Mesodermal cell (in vitro differentiated cells): ENCODE results near the gene TLE1.

ENCODE experiments used
- H3K27ac ChIP-seq: 2 replicates; pipeline ENCODE4 v1.7.0; 2013; ENCODE audit warnings: mild to moderate bottlenecking, low read depth, low read length, moderate library complexity; ENCODE audit not compliant: severe bottlenecking
- H3K36me3 ChIP-seq: 2 replicates; pipeline ENCODE4 v1.7.1; 2013; ENCODE audit warnings: mild to moderate bottlenecking, low read length, moderate library complexity; ENCODE audit not compliant: control insufficient read depth, insufficient read depth
- H3K4me1 ChIP-seq: one replicate; pipeline ENCODE4 v1.7.1; 2013; ENCODE audit warnings: mild to moderate bottlenecking, low read length; ENCODE audit not compliant: insufficient read depth, control insufficient read depth, poor library complexity, severe bottlenecking
- H3K4me3 ChIP-seq: 2 replicates; pipeline ENCODE4 v1.7.0; 2013; ENCODE audit warnings: low read length, control low read depth, mild to moderate bottlenecking; ENCODE audit not compliant: insufficient read depth, poor library complexity, severe bottlenecking; ENCODE audit errors: extremely low read depth
- H3K9me3 ChIP-seq: 2 replicates; pipeline ENCODE4 v1.7.1; 2013; ENCODE audit warnings: mild to moderate bottlenecking, low read length, moderate library complexity; ENCODE audit not compliant: control insufficient read depth
- WGBS, 2 experiments: methylation state at CpG; one replicate each; pipeline ENCODE4 v1.1.5; 2013; ENCODE audit warnings: missing lambda C conversion rate in 2 of 2; ENCODE audit not compliant: insufficient coverage in 2 of 2; 5-methylcytosine and 5-hydroxymethylcytosine counted together

The TLE1 gene

GRCh38 chr9:81560851-81561732, 128.3 kb downstream of the TLE1 start:
- peaks cover 43% of the 10 kb centered on the region for H3K4me1 ChIP-seq
- WGBS, 2 experiments: 86 to 90% methylated on average over 6 to 7 of the region's 13 CpGs

GRCh38 chr9:81559709-81560108, 129.6 kb downstream of the TLE1 start:
- Histone ChIP-seq H3K27ac (peak overlapping the region; percentile 84), H3K4me1 (peaks cover 40% of the 10 kb centered on the region), H3K4me3 (no peak overlapping the region), H3K9me3 (no peaks in the 10 kb centered on the region), H3K36me3 (no peaks in the 10 kb centered on the region)
- 32 to 56% methylated on average over 3 to 4 of the region's 4 CpGs for WGBS, 2 experiments

More at GRCh38 chr9:81560851-81561732, 128.3 kb downstream of the TLE1 start:
- no peak overlapping the region for H3K4me3 ChIP-seq
- no peak overlapping the region for H3K27ac ChIP-seq
- no peaks in the 10 kb centered on the region for H3K9me3 ChIP-seq
- no peaks in the 10 kb centered on the region for H3K36me3 ChIP-seq

DNA sequence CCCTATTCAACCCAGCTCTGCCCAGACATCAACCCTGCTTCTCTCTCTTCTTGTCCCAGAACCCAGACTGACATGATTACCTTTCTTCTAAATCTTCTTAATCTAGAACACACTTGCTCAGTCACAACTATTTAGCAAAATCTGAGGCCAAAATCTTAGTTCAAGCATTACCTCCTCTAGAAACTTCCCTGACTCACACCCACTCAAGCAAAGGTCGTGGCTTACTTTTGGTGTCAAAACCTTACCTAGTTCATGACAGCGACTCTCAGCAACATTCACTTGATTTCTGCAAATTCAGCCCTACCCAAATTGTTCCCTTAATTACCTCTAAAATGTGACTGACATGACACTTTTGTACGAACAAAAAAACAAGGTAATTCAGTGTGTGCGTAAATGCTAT, 130.2 kb downstream of the TLE1 start:
- no peak overlapping the region for H3K4me3 ChIP-seq
- peaks cover 40% of the 10 kb centered on the region for H3K4me1 ChIP-seq
- H3K27ac ChIP-seq: peak overlapping the region; percentile 84
- no peaks in the 10 kb centered on the region for H3K9me3 ChIP-seq
- H3K36me3 ChIP-seq: no peaks in the 10 kb centered on the region
- 100% methylated on average over 2 of the region's 4 CpGs for WGBS, 2 experiments

DNA sequence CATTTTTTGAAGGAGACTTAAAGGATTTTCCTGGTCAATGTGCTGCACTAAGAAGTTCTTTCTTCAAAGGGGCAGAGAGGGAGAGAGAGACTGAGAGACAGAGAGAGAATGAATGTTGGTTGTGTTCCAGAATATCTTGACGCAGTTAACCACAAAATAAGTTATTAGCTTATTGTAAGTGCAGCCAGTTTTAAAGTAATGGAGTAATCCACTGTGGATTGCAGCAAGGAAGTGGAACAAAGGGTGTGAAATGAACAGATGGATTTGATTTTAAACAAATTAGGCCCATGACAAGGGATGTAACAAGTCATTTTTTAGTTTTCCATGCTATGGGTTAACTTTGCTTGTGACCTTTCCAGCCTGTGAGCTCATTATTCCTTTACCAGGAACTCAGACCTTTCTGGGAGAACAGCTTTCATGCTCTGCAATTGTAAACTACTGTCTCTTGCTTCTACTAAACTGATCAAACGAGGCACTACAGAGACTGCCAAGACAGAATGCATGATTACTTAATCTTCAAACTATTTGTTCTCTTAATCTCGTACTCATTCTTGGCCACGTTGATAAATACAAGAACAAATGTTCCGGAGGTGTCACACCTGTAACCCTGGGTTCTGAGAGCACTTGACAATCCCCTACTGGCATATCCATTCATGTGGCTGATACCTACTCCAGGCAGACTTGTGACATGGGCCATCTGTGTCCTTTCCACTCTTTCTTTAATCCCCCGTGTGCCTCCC, 131.1 kb downstream of the TLE1 start:
- Histone ChIP-seq H3K9me3 (no peaks in the 10 kb centered on the region), H3K4me3 (no peak overlapping the region), H3K36me3 (no peaks in the 10 kb centered on the region), H3K4me1 (peaks cover 40% of the 10 kb centered on the region), H3K27ac (no peak overlapping the region)
- 82 to 90% methylated on average over 6 of the region's 6 CpGs for WGBS, 2 experiments

DNA sequence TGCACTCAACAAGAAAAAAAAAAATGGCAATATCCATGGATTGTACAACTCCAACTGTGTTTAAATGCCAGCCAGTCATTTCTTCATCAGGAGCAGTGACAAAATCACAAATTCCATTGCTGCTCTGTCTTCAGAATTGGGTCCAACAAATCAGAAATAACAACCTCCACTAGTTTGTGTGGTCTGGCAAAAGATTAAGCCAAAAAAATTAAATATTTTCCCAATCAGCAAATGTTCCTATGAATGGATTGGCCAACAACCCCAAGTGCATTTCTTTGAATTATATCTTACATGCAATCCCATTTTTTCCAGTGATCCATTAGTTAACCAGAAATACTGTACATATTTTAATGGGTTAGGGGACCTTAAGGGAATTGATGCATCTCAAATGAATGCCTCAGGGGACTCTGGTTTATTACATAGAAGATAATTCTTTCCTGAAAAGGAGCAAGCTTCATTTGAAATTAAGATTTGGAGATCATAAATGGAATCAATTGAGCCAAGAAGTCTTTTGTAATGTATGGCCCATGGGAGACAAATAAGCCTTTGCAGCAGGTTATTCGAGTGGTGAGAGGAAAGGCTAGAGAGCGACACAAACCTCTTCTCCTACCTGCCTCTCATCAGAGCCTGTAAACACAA, 131.8 kb downstream of the TLE1 start:
- WGBS, 2 experiments: no CpG with 5 or more reads among the region's 2 CpGs
- H3K27ac ChIP-seq: no peak overlapping the region

GRCh38 chr9:81556923-81557322, 132.4 kb downstream of the TLE1 start:
- H3K9me3 ChIP-seq: no peaks in the 10 kb centered on the region
- H3K4me1 ChIP-seq: peaks cover 39% of the 10 kb centered on the region
- no peak overlapping the region for H3K4me3 ChIP-seq
- no peak overlapping the region for H3K27ac ChIP-seq
- H3K36me3 ChIP-seq: no peaks in the 10 kb centered on the region
- WGBS, 2 experiments: no CpG with 5 or more reads among the region's 2 CpGs

More for the DNA sequence above, 131.8 kb downstream of the TLE1 start:
- no peaks in the 10 kb centered on the region for H3K36me3 ChIP-seq
- H3K4me1 ChIP-seq: peaks cover 39% of the 10 kb centered on the region
- H3K9me3 ChIP-seq: no peaks in the 10 kb centered on the region
- no peak overlapping the region for H3K4me3 ChIP-seq

DNA sequence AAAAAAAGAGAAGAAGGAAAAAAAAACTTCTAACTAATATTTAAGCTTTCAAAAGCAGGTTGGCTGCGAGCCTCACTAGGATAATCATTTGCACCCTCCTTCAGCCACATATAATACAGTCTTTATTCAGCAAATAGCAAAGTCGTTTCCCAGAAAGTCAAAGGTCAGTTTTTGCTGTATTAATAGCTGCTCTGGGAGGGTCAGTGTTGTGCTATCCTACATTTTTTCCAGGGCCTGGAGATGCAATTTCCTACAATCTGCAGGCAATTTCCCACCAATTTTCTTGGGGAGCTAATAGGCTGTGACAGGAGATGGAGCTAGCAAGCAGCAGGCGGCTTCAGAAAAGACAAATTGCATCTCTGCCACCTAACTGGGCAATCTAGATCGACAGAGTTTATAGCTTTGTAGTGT, 136.8 kb downstream of the TLE1 start:
- Histone ChIP-seq H3K9me3 (no peaks in the 10 kb centered on the region), H3K36me3 (no peaks in the 10 kb centered on the region), H3K27ac (no peak overlapping the region), H3K4me3 (no peak overlapping the region), H3K4me1 (peaks cover 33% of the 10 kb centered on the region)
- 83% methylated on average over 2 of the region's 4 CpGs; no CpG with 5 or more reads in 1 of the 2 experiments for WGBS, 2 experiments

DNA sequence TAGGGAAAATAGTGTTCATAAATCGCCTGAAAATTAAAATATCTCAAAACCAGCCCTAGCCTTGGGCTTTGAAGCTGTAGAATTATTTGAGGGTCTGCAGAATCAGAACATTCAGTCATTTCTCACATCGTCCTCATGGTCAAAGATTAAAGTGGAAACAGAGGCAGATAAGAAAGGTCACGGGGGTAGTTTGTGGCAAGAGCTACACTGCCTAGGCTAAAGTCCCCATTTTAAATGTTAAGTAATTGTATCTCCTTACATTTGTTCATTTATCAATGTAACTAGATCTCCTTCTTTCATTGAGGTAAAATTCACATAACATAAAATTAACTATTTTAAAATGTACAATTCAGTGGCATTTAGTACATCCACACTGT, 139.2 kb downstream of the TLE1 start:
- H3K9me3 ChIP-seq: no peaks in the 10 kb centered on the region
- H3K4me1 ChIP-seq: peaks cover 45% of the 10 kb centered on the region
- H3K4me3 ChIP-seq: no peak overlapping the region
- H3K36me3 ChIP-seq: no peaks in the 10 kb centered on the region
- no CpG with 5 or more reads among the region's 3 CpGs for WGBS, 2 experiments
- no peak overlapping the region for H3K27ac ChIP-seq

- H3K9me3 ChIP-seq: no peaks in the 10 kb centered on the region
- no peaks in the 10 kb centered on the region for H3K36me3 ChIP-seq
- 17 to 57% methylated on average over 3 to 4 of the region's 6 CpGs for WGBS, 2 experiments
- no peak overlapping the region for H3K4me3 ChIP-seq
- H3K4me1 ChIP-seq: peaks cover 45% of the 10 kb centered on the region
- H3K27ac ChIP-seq: no peak overlapping the region
Observed at GRCh38 chr9:81549500-81550206, 139.7 kb downstream of the TLE1 start.

DNA sequence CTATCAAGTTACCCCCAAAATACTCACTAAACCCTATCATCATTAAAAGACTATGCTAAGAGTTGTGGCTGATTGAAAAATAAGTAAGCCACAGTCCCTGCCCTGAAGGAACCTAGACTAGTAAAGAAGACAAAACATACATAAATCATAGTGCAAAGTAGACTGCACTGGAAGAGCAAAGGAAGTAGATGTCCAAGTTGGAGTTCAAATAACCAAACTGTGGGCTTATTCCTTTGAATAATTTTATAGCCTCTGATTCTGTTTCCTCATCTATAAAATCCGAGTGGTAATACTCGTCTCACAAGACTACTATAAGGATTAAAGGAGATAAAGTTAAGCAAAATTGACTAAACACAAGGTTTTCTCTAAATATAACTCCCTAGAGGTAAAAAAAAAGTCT, 140.4 kb downstream of the TLE1 start:
- Histone ChIP-seq H3K4me3 (no peak overlapping the region), H3K9me3 (no peaks in the 10 kb centered on the region), H3K27ac (no peak overlapping the region), H3K36me3 (no peaks in the 10 kb centered on the region), H3K4me1 (peaks cover 45% of the 10 kb centered on the region)
- WGBS, 2 experiments: no CpG with 5 or more reads among the region's 2 CpGs
